OCI-LY1 (cell line): ENCODE data around the gene ABLIM3.

Experiments
- H2AFZ ChIP-seq: fragments of 200-600 bp; sonication (generic), shearing (Covaris generic); 2 replicates; pipeline ENCODE4 v1.6.0; 2014; ENCODE audit warnings: antibody characterized with exemption, mild to moderate bottlenecking, low read length
- H3F3A ChIP-seq: fragments of 200-600 bp; sonication (generic), shearing (Covaris generic); 2 replicates; pipeline ENCODE4 v1.6.0; 2014; ENCODE audit warnings: mild to moderate bottlenecking, antibody characterized with exemption, low read length, moderate library complexity; ENCODE audit not compliant: insufficient read depth
- H3K27ac ChIP-seq: fragments of 200-600 bp; sonication (generic); 2 replicates; pipeline ENCODE4 v1.5.1; 2014; ENCODE audit warnings: low read length, mixed run types, mild to moderate bottlenecking, low read depth; ENCODE audit not compliant: poor library complexity, severe bottlenecking
- H3K27me3 ChIP-seq: fragments of 200-600 bp; sonication (generic); 2 replicates; pipeline ENCODE4 v1.6.0; 2014; ENCODE audit warnings: antibody characterized with exemption, mild to moderate bottlenecking, low read length, moderate library complexity; ENCODE audit not compliant: insufficient read depth
- H3K36me3 ChIP-seq: fragments of 200-600 bp; sonication (generic); 2 replicates; pipeline ENCODE4 v1.6.1; 2014; ENCODE audit warnings: mild to moderate bottlenecking, antibody characterized with exemption, low read length, moderate library complexity, mixed read lengths; ENCODE audit not compliant: insufficient read depth
- H3K4me1 ChIP-seq: fragments of 200-600 bp; sonication (generic); 2 replicates; pipeline ENCODE4 v1.5.1; 2014; ENCODE audit warnings: mild to moderate bottlenecking, low read length, moderate library complexity; ENCODE audit not compliant: insufficient read depth, severe bottlenecking
- H3K4me2 ChIP-seq: fragments of 200-600 bp; sonication (generic), shearing (Covaris generic); 2 replicates; pipeline ENCODE4 v1.6.1; 2014; ENCODE audit warnings: low read length
- H3K4me3 ChIP-seq: fragments of 200-600 bp; sonication (generic); 2 replicates; pipeline ENCODE4 v1.5.1; 2014; ENCODE audit warnings: low read length, low read depth, mild to moderate bottlenecking, mixed read lengths; ENCODE audit not compliant: poor library complexity, severe bottlenecking
- H3K79me2 ChIP-seq: fragments of 200-600 bp; shearing (Covaris generic); 2 replicates; pipeline ENCODE4 v1.6.1; 2016; ENCODE audit warnings: mixed run types, low read length, mixed read lengths; ENCODE audit not compliant: insufficient read depth
- H3K9ac ChIP-seq: fragments of 200-600 bp; sonication (generic), shearing (Covaris generic); 2 replicates; pipeline ENCODE4 v1.6.1; 2014; ENCODE audit warnings: mild to moderate bottlenecking, low read length, mixed read lengths
- H3K9me2 ChIP-seq: fragments of 200-600 bp; sonication (generic), shearing (Covaris generic); 2 replicates; pipeline ENCODE4 v1.6.1; 2014; ENCODE audit warnings: low read depth, mild to moderate bottlenecking, low read length, mixed read lengths
- H3K9me3 ChIP-seq: fragments of 200-600 bp; shearing (Covaris generic); 2 replicates; pipeline ENCODE4 v1.6.1; 2014; ENCODE audit warnings: low read length, mixed read lengths
- H4K20me1 ChIP-seq: fragments of 200-600 bp; sonication (generic), shearing (Covaris generic); 2 replicates; pipeline ENCODE4 v1.6.0; 2016; ENCODE audit warnings: mild to moderate bottlenecking, low read length; ENCODE audit not compliant: insufficient read depth
- EZH2 ChIP-seq: fragments of 200-600 bp; sonication (generic), shearing (Covaris generic); IDR thresholded peaks from 2 replicates; pipeline ENCODE4 v1.8.0; 2017; ENCODE audit warnings: borderline replicate concordance, mixed run types, mild to moderate bottlenecking, antibody characterized with exemption, low read length, moderate library complexity, mixed read lengths
- TF ChIP-seq, protein P1 (sequence below): fragments of 200-600 bp; sonication (generic), shearing (Covaris generic); IDR thresholded peaks from 2 replicates; pipeline ENCODE4 v1.5.1; 2017; ENCODE audit warnings: mild to moderate bottlenecking, antibody characterized with exemption, low read length, moderate library complexity, mixed read lengths

Gene ABLIM3

DNA sequence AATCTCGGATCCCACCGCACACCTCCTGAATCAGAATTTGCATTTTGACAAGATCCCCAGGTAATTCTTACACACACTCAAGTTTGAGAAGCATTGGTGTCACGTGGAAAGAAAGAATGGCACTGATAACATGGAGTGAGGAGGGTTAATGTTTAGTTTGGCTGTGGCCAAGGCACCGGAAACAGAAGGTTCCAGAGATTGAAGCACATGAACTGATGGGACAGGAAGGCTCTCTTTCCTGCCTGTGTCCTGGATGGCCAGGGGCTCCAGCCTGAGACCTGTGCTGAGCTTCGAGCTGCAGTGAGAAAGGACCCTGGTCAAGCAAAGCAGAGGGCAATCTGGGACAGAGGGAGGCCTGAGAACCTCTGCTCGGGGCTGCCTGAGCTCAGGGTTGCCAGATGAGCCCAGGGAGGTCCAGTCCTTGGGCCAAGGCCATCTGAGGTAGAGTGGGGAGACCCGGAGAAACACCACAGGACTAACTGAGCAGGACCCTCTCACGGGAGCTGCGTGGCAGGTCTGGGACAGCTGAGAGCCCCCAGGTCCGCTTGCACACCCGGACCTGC, 157.6 kb downstream of the ABLIM3 start:
- H3F3A ChIP-seq, result no peaks in the 10 kb centered on the region
- H2AFZ ChIP-seq, result no peak overlapping the region
- TF ChIP-seq, protein P1, sequence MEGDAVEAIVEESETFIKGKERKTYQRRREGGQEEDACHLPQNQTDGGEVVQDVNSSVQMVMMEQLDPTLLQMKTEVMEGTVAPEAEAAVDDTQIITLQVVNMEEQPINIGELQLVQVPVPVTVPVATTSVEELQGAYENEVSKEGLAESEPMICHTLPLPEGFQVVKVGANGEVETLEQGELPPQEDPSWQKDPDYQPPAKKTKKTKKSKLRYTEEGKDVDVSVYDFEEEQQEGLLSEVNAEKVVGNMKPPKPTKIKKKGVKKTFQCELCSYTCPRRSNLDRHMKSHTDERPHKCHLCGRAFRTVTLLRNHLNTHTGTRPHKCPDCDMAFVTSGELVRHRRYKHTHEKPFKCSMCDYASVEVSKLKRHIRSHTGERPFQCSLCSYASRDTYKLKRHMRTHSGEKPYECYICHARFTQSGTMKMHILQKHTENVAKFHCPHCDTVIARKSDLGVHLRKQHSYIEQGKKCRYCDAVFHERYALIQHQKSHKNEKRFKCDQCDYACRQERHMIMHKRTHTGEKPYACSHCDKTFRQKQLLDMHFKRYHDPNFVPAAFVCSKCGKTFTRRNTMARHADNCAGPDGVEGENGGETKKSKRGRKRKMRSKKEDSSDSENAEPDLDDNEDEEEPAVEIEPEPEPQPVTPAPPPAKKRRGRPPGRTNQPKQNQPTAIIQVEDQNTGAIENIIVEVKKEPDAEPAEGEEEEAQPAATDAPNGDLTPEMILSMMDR, result no peak
- TF ChIP-seq EZH2, result no peak
- no peak overlapping the region for H3K4me3 ChIP-seq
- H3K4me1 ChIP-seq, result peaks cover 11% of the 10 kb centered on the region
- H3K9me2 ChIP-seq, result no peaks in the 10 kb centered on the region
- H3K4me2 ChIP-seq, result no peak overlapping the region
- no peaks in the 10 kb centered on the region for H3K79me2 ChIP-seq
- H3K36me3 ChIP-seq, result no peaks in the 10 kb centered on the region
- no peak overlapping the region for H3K9ac ChIP-seq
- H3K27me3 ChIP-seq, result no peaks in the 10 kb centered on the region
- no peak overlapping the region for H3K27ac ChIP-seq
- H3K9me3 ChIP-seq, result no peaks in the 10 kb centered on the region
- H4K20me1 ChIP-seq, result no peaks in the 10 kb centered on the region

DNA sequence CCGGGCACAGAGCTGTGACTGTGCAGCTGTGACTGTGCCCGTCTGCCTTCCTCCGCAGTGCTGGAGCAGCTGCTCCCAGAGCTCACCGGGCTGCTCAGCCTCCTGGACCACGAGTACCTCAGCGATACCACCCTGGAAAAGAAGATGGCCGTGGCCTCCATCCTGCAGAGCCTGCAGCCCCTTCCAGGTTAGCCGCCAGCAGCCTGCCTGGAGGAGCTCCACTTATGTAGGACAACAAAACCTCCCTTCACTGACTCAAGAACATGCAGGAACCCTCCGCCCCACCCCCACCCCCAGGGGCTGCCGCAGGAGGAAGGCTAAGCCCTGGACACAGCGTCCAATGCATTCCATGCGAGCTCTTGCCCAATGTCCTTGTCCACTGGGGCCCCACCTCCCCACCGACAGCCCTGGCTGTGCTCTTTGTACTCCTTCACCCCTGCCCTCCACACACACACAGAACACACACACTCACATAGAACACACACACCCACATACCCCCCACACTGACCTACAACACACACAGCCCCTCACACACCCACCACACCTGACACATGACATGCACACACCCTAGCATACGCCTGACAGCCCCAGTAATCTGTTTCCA, 158.3 kb downstream of the ABLIM3 start:
- H2AFZ ChIP-seq, result no peak overlapping the region
- TF ChIP-seq, protein P1, result no peak
- no peak for TF ChIP-seq EZH2
- H3K27ac ChIP-seq, result no peak overlapping the region
- H3K4me3 ChIP-seq, result no peak overlapping the region
- no peaks in the 10 kb centered on the region for H4K20me1 ChIP-seq
- H3K36me3 ChIP-seq, result no peaks in the 10 kb centered on the region
- H3K9me2 ChIP-seq, result no peaks in the 10 kb centered on the region
- H3K4me2 ChIP-seq, result no peak overlapping the region
- H3F3A ChIP-seq, result no peaks in the 10 kb centered on the region
- peaks cover 11% of the 10 kb centered on the region for H3K4me1 ChIP-seq
- no peak overlapping the region for H3K9ac ChIP-seq
- no peaks in the 10 kb centered on the region for H3K9me3 ChIP-seq
- H3K79me2 ChIP-seq, result no peaks in the 10 kb centered on the region
- H3K27me3 ChIP-seq, result no peaks in the 10 kb centered on the region

DNA sequence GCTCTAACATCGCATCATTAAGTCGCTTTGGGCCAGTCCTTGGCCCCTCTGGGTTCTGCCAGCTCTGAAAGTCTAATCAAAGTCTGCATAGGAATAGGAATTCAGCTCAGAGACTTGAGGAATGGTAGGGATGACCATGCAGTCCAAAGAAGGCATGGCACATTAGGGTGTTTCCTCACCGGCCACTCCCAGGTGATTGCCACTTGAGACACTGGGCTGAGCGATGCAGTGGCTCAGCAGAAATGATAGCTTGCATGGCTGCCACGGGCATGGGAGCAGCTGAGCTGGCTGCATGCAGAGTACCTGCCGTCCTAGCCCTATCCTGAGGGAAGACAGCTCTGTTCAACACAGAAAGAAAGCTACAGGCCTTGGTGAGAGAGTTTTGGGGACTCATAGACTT, 159.1 kb downstream of the ABLIM3 start:
- Histone ChIP-seq H3K36me3 (no peaks in the 10 kb centered on the region), H3K9me3 (no peaks in the 10 kb centered on the region), H3K27ac (no peak overlapping the region), H2AFZ (no peak overlapping the region), H3K9ac (no peak overlapping the region), H3F3A (no peaks in the 10 kb centered on the region), H3K79me2 (no peaks in the 10 kb centered on the region), H3K4me1 (peaks cover 5% of the 10 kb centered on the region), H3K9me2 (no peaks in the 10 kb centered on the region), H3K4me2 (no peak overlapping the region), H3K27me3 (no peaks in the 10 kb centered on the region), H4K20me1 (no peaks in the 10 kb centered on the region), H3K4me3 (no peak overlapping the region)
- TF ChIP-seq, protein P1, result no peak
- no peak for TF ChIP-seq EZH2
